GM21360 (cell line): Measurements from ENCODE around the gene PIP4K2A.

ENCODE experiments used
- ATAC-seq: cut with Tn5 transposase; IDR thresholded peaks from one replicate; pipeline ENCODE4 v1.9.1; 2021; ENCODE audit warnings: mild to moderate bottlenecking, moderate library complexity; ENCODE audit not compliant: unreplicated experiment

PIP4K2A gene

GRCh38 chr10:22622242-22622806, 92.1 kb downstream of the PIP4K2A start:
- ATAC-seq, result no peak

DNA sequence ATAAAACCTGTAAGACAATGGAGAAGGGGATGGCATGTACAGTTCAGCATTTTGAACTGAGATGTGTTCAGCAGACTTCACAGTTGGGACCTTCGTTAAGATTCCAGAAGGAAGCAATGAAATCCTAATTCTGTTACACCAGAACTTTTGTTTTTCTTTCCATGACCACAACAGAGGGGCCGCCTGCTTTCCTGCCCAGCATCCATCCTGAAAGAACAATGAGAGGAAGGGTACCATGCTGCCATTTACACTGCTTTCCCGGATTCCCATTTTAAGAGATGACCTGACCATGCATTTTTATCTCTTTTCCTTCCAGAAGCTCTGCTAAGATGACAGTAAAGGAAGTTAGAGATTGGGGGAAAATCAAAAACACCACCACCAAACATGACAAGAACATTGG, 92.7 kb downstream of the PIP4K2A start:
- ATAC-seq, result no peak

GRCh38 chr10:22620929-22621328, 93.4 kb downstream of the PIP4K2A start:
- no peak for ATAC-seq

GRCh38 chr10:22620140-22620857, 94.1 kb downstream of the PIP4K2A start:
- ATAC-seq, result no peak

DNA sequence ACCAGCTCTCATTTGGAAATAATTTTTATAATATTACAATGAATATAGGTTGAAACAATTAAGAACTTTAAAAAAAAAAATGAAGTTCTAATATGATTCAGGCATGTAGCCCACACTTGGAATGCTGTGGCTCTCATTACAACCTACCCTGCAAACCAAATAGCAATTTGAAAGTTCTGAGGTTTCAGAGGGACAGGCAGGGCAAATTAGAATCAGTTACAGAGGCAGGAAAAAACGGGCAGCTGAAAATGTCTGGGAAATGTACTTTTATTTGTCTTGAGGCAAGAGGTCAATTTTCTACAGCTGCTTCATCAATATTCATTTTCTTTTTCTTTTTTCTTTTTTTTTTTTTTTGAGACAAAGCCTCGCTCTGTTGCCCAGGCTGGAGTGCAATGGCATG, 95.3 kb downstream of the PIP4K2A start:
- ATAC-seq, result no peak

DNA sequence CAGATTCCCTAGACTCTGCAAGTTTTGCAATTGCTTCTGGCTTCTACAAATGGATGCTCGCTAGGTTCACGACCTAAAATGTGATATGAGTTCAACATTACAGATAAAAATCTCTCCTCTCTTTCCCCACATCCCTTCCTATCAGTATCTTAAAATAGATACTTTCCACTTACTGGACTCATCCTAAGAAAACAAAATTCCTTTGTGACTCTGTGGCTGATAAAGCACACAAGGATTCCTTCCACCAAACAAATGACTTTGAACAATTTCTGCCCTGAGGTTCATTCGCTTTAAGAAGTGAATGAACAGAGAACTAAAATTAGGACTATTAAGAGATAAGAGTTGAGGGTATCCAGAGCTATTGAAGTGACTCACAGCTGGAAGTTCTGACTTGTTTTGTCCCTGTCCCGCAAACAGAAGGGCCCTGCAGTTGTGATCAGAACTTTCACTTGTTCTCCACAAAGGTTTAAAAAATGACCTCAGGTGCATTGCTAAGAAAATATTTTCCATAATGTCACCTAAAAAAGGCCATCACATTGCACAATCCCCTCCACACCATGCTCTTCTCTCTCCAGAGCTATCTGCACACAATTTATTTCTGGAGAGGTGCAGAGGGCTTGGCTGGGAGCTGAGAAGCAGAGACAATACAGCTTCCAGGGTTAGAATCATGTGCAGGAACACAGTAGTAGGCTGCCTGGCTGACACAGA, 96.1 kb downstream of the PIP4K2A start:
- no peak for ATAC-seq

- no peak for ATAC-seq
Measured at GRCh38 chr10:22617516-22617915, 96.9 kb downstream of the PIP4K2A start.

DNA sequence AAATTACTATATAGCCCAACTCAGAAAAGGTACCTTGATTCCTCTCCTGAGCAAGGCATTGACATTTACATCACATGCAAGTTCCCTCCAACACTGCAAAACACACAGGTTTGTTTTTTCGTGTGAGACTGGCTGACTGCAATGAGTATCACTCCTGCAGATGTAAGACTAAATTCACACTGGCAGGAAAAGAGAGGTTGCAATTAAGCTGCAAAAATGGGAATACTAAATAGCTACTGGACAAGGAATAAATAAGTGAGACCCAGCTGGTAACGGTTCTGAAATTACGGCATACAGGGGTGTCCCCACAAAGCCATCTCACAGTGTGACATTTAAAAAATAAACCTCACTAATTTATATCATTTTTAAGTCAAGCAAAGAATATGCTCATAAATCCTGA, 97.3 kb downstream of the PIP4K2A start:
- ATAC-seq, result no peak

DNA sequence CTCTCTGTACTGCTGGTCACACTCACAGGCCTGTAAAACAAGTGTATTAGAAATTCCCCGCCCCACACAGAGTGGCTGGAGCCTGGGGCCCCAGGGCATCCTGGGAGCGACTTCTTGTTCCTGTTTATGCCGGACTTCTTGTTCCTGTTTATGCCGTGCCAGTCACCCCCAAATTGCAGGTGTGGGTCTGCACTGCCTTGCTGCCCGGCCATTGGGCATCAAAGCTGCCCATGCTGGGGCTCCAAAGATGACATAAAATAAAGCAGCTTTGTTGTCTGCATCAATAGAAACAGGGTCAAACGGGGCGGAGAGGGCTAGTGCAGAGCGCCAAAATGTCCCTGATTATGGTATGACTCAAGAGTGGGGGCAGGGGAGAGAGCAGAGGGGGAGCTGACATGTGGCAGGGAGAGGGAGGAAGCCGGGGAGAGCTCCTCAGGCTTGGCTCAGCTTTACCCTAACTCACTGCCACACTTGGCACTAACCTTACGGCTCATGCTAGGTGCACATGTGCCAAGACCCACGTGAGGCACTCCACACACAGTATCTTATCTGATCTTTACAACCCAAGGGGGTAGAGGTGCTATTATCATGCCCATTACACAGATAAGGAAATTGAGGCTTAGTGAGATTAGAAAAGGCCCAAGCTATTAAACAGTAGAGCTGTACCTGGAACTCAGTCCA, 98.4 kb downstream of the PIP4K2A start:
- peak; percentile 51 for ATAC-seq

DNA sequence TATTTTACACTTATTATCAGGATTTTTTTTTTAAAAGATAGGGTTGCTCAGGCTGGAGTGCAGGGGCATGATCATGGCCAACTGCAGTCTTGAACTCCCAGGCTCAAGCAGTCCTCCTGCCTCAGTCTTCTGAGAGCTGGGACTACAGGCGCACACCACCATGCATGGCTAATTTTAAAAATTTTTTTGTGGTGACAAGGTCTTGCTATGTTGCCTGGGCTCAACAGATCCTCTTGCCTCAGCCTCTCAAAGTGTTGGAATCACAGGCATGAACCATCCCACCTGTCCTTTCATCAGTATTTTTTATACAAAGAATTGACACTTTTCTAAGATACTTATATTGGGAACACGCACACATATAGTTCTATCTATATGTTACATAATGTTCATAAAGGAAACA, 99.3 kb downstream of the PIP4K2A start:
- ATAC-seq, result no peak

- no peak for ATAC-seq
Measured at GRCh38 chr10:22613011-22613410, 101.4 kb downstream of the PIP4K2A start.

DNA sequence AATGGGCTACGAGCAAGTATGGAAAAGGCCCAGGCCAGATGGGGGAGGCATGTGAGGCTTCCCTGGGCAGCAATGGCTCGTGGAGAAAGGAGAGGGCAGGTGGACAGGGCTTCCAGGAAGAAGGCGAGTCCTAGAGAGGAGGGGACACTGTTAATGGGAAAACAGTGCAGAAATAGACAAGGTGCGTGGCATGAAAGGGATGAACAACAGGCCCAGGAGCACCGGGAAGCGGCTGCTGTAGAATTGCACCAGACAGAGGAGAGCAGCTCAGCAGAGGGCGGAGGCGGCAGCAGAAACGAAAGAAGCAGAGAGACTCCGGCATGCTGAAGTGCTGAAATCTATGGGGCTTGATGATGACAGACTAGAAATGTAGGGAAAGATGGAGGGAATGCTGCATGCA, 102.1 kb downstream of the PIP4K2A start:
- ATAC-seq, result no peak

DNA sequence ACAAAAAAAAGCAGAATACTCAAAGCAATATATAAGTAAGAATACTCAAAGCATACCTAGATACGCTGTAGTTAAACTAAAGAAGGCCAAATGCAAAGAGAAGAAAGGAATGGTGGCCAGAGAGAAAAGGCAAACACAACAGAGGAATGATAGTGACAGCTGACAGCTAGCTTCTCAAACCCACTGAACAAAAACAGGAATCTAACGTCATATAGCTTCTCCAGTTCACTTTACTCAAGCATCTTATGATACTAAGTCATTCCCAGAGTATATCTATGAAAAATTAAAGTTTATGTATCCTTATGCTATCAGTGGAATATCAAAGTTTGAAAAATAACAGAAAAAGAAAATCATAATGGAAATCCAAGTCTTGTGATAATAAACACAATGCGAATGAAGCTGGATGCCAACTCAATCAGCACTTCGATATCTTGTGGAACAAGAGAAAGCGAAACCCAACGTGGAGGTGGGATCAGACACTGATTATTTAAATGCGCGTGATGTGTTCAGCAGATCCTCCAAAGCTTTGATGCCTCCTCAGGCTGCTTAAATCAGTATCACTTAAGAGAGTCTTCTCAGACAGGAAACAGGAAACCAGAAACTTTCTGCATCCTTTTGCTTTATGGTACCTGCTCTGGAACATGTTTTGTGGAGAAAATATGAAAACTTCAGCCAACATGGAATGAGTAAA, 102.8 kb downstream of the PIP4K2A start:
- peak; percentile 47 for ATAC-seq

DNA sequence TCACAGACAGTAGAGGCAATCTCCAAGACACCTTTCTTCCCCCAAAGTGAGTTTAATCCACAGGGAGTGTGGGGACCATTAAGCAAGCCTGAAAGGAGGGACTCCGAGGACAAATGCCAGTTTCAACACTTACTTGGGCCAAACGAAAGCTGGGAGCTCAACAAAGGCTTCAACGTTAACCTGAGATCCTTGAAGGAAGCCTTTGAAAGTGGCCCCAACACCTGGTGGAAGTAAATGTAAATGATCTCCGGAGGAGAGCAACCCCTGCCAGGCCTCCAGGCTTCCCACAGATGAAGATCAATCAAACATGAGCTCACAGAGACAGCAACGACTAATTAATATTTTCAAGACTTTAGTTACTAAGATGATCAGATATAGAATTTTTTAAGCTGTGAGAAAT, 103.8 kb downstream of the PIP4K2A start:
- ATAC-seq, result no peak

DNA sequence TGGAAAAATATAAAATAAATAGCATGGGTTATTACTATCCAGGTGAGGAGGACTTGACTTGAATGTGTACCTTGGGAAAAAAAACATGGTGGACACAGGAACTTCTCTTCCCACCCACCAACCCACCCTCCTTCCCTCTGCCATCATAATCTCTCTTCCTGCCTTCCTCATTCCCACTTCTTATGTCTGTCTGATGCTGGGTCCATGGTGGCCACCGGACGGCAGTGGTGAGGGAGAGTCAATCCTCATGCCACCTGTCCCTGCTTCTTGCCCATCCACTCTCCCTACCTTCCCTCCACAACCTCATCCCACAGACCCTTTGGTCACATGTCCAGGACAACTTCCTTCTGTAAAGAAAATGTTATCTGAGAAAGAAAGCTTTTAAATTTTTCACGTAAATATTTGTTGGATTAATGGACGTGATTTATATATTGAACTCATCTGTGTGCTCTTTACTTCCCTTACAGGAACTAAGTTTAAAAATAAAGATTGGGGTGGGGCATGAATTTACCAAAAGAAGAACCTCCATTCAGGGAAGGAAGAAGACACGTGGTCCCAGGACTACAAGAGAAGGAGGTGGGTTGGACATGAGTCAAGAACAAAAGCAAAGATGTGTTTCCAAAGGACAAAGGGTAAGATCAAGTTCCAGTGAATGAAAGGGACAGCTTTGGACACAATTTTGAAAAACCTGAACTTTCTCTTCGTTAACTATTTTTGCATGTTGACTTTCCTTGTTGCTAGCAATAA, 104.5 kb downstream of the PIP4K2A start:
- no peak for ATAC-seq

DNA sequence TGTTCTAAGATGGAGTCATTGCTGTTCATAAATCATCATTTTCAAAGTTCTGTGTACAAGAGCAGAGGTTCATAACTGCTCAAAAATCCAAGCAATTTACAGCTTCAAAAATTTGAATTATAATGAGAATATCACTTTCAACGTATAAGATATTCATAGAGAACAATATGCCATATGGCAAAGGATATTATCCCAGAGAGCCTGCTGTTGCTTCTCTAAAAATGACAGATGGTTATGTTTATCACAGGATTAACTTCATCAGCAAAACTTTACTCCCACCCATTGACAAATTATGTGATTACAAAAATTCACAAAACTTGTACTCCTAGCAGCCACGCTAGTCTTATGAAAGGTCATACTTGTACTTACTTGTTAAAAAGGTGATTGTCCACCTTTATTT, 105.1 kb downstream of the PIP4K2A start:
- ATAC-seq, result no peak

- no peak for ATAC-seq
Measured at GRCh38 chr10:22607261-22607660, 107.1 kb downstream of the PIP4K2A start.

DNA sequence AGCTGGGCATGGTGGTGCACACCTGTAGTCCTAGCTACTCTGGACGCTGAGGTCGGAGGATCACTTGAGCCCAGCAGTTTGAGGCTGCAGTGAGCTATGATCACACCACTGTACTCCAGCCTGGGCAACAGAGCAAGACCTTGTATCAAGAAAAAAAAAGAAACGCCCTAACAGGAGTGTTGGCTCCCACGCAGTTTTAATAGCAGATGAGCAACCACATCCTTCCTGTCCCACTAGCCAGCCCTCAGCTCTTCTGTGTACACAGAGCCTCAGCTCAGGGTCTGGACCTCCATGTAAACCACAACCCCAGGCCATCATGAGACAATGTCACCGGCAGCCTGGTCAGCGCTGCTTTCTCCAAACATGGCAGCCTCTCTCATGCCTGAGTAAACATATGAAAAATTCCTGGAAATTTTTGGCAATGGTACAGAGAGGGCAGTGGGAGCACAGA, 108.2 kb downstream of the PIP4K2A start:
- ATAC-seq, result peak; percentile 88

- ATAC-seq, result no peak
Measured at GRCh38 chr10:22605168-22605567, 109.2 kb downstream of the PIP4K2A start.
